HepG2 (cell line): ENCODE data around the gene PRPF4. TPM values are rescaled to one million over a fixed set of nuclear protein-coding genes. Genes with fewer than 3 reads are reported as not detected.

Experiments used
- ATAC-seq: fragments of 200-7000 bp; cut with Tn5 transposase; 3 replicates; pipeline ENCODE4 v1.9.1; 2020; ENCODE audit warnings: mild to moderate bottlenecking, moderate library complexity
- BruUV-seq: library from RNA; stranded (reverse); fragments of 400-500 nt; replicated peaks from 2 replicates; lab custom pipeline; 2021; lab: Mats Ljungman, UMichigan
- CTCF ChIA-PET: fragments of 300-600 bp; formaldehyde crosslinking; extraction: SDS; loops from one replicate; lab custom pipeline; 2021; ENCODE audit warnings: low total read pairs, inconsistent platforms, low intra/inter-chr PET ratio; lab: Yijun Ruan, JAX
- POLR2A ChIA-PET: fragments of 350-600 bp; sonication (Branson Sonifier 250); formaldehyde crosslinking; loops from one replicate; lab custom pipeline; 2020; ENCODE audit warnings: antibody characterized with exemption, inconsistent platforms; lab: Yijun Ruan, JAX
- DNase-seq: peaks from one replicate; pipeline ENCODE4 v3.0.0-alpha.2; 2015; ENCODE audit warnings: low spot score
- FAIRE-seq: peaks from 3 replicates; lab custom pipeline; 2011; peaks lifted over from hg19 to GRCh38; lab: Jason Lieb, UNC
- H2AFZ ChIP-seq: one replicate; pipeline ENCODE4 v1.6.1; 2011; ENCODE audit warnings: low read length, inconsistent platforms
- H3K27ac ChIP-seq: fragments of 300-600 bp; 3 replicates; pipeline ENCODE4 v1.8.0; 2011; ENCODE audit warnings: mixed run types, mild to moderate bottlenecking, mixed read lengths, low read length, inconsistent platforms; ENCODE audit not compliant: insufficient read depth; ENCODE audit errors: extremely low read length
- H3K27me3 ChIP-seq, 2 experiments: fragments of 200-600 bp in 1 of 2; 2 replicates in 1 of 2; 3 replicates in 1 of 2; pipeline versions ENCODE4 v1.6.0 to v1.8.0; 2011; ENCODE audit warnings: low read length in 2 of 2, mild to moderate bottlenecking in 2 of 2, moderate library complexity in 2 of 2, inconsistent platforms in 1 of 2; ENCODE audit not compliant: insufficient read depth in 2 of 2, control insufficient read depth in 1 of 2
- H3K36me3 ChIP-seq, 2 experiments: fragments of 200-600 bp in 1 of 2; replicated peaks in 1 of 2; 2 replicates in 1 of 2; 3 replicates in 1 of 2; pipeline versions ENCODE4 v1.5.1 to v1.8.0; 2011; ENCODE audit warnings: low read length in 2 of 2, inconsistent platforms in 1 of 2; ENCODE audit not compliant: insufficient read depth in 2 of 2, control insufficient read depth in 1 of 2
- H3K4me1 ChIP-seq: 2 replicates; pipeline ENCODE4 v1.5.1; 2012; ENCODE audit warnings: low read length, inconsistent platforms; ENCODE audit not compliant: insufficient read depth
- H3K4me2 ChIP-seq: 2 replicates; pipeline ENCODE4 v1.6.0; 2011; ENCODE audit warnings: low read depth, low read length, inconsistent platforms
- H3K4me3 ChIP-seq, 3 experiments: fragments of 200-600 bp in 1 of 3; sonication (generic), shearing (Covaris generic) in 1 of 3; replicated peaks in 1 of 3; 2 replicates each; pipeline ENCODE4 v1.5.1; 2011 to 2016; ENCODE audit warnings: low read length in 3 of 3, inconsistent platforms in 2 of 3, low read depth in 2 of 3, mild to moderate bottlenecking in 2 of 3, control low read depth in 1 of 3, mixed read lengths in 1 of 3; ENCODE audit not compliant: insufficient read depth in 1 of 3
- H3K79me2 ChIP-seq: one replicate; pipeline ENCODE4 v1.6.1; 2011; ENCODE audit warnings: low read length, inconsistent platforms; ENCODE audit not compliant: insufficient read depth
- H3K9ac ChIP-seq: 2 replicates; pipeline ENCODE4 v1.6.0; 2011; ENCODE audit warnings: mild to moderate bottlenecking, low read depth, low read length, inconsistent platforms; ENCODE audit not compliant: insufficient read depth
- H3K9me3 ChIP-seq: 2 replicates; pipeline ENCODE4 v1.5.1; 2012; ENCODE audit warnings: mild to moderate bottlenecking, low read length
- H4K20me1 ChIP-seq: 2 replicates; pipeline ENCODE4 v1.6.0; 2011; ENCODE audit warnings: inconsistent platforms, mild to moderate bottlenecking, low read length, moderate library complexity; ENCODE audit not compliant: insufficient read depth
- MIER3 ChIP-seq: IDR thresholded peaks from 2 replicates; pipeline ENCODE4 v1.6.1; 2016; ENCODE audit warnings: missing compliant biosample characterization, borderline replicate concordance
- MTF2 ChIP-seq: sonication (generic); formaldehyde crosslinking; IDR thresholded peaks from 2 replicates; pipeline ENCODE4 v1.5.0; 2020; ENCODE audit warnings: missing genetic modification reagents, borderline replicate concordance
- MYPOP ChIP-seq: sonication (generic); formaldehyde crosslinking; IDR thresholded peaks from 2 replicates; pipeline ENCODE4 v1.8.1; 2023; ENCODE audit warnings: mild to moderate bottlenecking, moderate library complexity, missing genetic modification reagents
- REL ChIP-seq: sonication (generic); formaldehyde crosslinking; conservative IDR thresholded peaks from 2 replicates; pipeline ENCODE4 v1.8.0; 2022; ENCODE audit warnings: mild to moderate bottlenecking, missing genetic modification reagents, moderate library complexity
- SNAPC4 ChIP-seq: sonication (generic); formaldehyde crosslinking; IDR thresholded peaks from 2 replicates; pipeline ENCODE4 v1.4.0; 2020; ENCODE audit warnings: mild to moderate bottlenecking, missing genetic modification reagents
- THRA ChIP-seq: sonication (generic); formaldehyde crosslinking; IDR thresholded peaks from 2 replicates; pipeline ENCODE4 v1.4.0; 2020; ENCODE audit warnings: missing genetic modification reagents, borderline replicate concordance
- ZNF513 ChIP-seq: sonication (generic); formaldehyde crosslinking; conservative IDR thresholded peaks from 2 replicates; pipeline ENCODE4 v1.5.0; 2020; ENCODE audit warnings: missing genetic modification reagents
- ZNF598 ChIP-seq: sonication (generic); formaldehyde crosslinking; IDR thresholded peaks from 2 replicates; pipeline ENCODE4 v1.5.1; 2020; ENCODE audit warnings: mild to moderate bottlenecking, missing genetic modification reagents, borderline replicate concordance
- ZNF605 ChIP-seq: sonication (generic); formaldehyde crosslinking; IDR thresholded peaks from 2 replicates; pipeline ENCODE4 v1.8.0; 2022; ENCODE audit warnings: mild to moderate bottlenecking, missing genetic modification reagents
- ZNF7 ChIP-seq: IDR thresholded peaks from 2 replicates; pipeline ENCODE4 v1.6.1; 2016; ENCODE audit warnings: missing biosample characterization, missing genetic modification reagents
- ZNF891 ChIP-seq: sonication (generic); formaldehyde crosslinking; IDR thresholded peaks from 2 replicates; pipeline ENCODE4 v1.5.0; 2020; ENCODE audit warnings: mild to moderate bottlenecking, missing genetic modification reagents
- ZSCAN12 ChIP-seq: sonication (generic); formaldehyde crosslinking; IDR thresholded peaks from 2 replicates; pipeline ENCODE4 v1.9.0; 2021; ENCODE audit warnings: mild to moderate bottlenecking, missing genetic modification reagents
- WGBS: methylation state at CpG from one replicate; pipeline ENCODE4 v1.1.6; 2017; ENCODE audit warnings: low lambda C conversion rate; 5-methylcytosine and 5-hydroxymethylcytosine counted together
- in situ Hi-C: cut with HindIII; loops from 2 replicates; pipeline ENCODE4 v1.10.0; 2017; ENCODE audit warnings: low pct_unique_long_range_greater_than_20kb; ENCODE audit not compliant: extremely low pct_ligation_motif_present
- intact Hi-C: fragments of 100-400 bp; cut with micrococcal nuclease; formaldehyde crosslinking; loops from one replicate; pipeline ENCODE4 v1.10.0; 2022; ENCODE audit not compliant: unreplicated experiment
- polyA plus RNA-seq, 8 experiments: library from polyadenylated mRNA; depleted of rRNA in 3 of 8; stranded (reverse) in 7 of 8; unstranded in 1 of 8; fragments of >200 nt; fragmentation: Illumina TruSeq in 4 of 8; extraction: Trizol in 4 of 8; gene quantifications; 2 replicates each; pipeline versions ENCODE4 v1.2.1 to v1.2.3, GENCODE V29; 2011 to 2016; ENCODE audit warnings: low read depth in 4 of 8, missing spikeins in 1 of 8, mixed read lengths in 1 of 8; ENCODE audit not compliant: insufficient read depth in 1 of 8
- total RNA-seq, 5 experiments: library from RNA; depleted of rRNA; stranded (reverse); fragments of >200 nt; fragmentation: Illumina TruSeq; extraction: Trizol; gene quantifications; 2 replicates each; pipeline ENCODE4 v1.2.3, GENCODE V29; 2016; ENCODE audit warnings: low read depth in 1 of 5

Gene PRPF4
- total and polyA plus RNA-seq, 2 of the 13 experiments (the other 11 are each of a cell fraction or from before 2014, with no cell fraction given), result 10.3 to 49.0 TPM

- TF ChIP-seq ZSCAN12 (CRISPR knock-in tag) (no peak), REL (CRISPR knock-in tag) (no peak), MIER3 (CRISPR knock-in tag) (no peak), THRA (CRISPR knock-in tag) (no peak), MTF2 (CRISPR knock-in tag) (no peak), ZNF891 (no peak)
- TF ChIP-seq, all 625 proteins: peak for 0
Measured at GRCh38 chr9:113238859-113239232, 36.6 kb upstream of the PRPF4 start (continued).

- 97% methylated on average over 2 of the region's 2 CpGs for WGBS
- POLR2A ChIA-PET, result no interaction called here
- ATAC-seq, result no peak
- Histone ChIP-seq H4K20me1 (peaks cover 30% of the 10 kb centered on the region), H3K36me3 (peaks cover 0 to 1% of the 10 kb centered on the region in 2 experiments; a peak in 1 of 5 replicates), H3K4me2 (no peak overlapping the region), H3K27me3 (no peaks in the 10 kb centered on the region), H3K4me1 (peaks cover 10% of the 10 kb centered on the region; the same call in 1 of the 2 replicates), H2AFZ (no peak overlapping the region), H3K79me2 (peaks cover 60% of the 10 kb centered on the region), H3K9me3 (no peaks in the 10 kb centered on the region), H3K9ac (no peak overlapping the region), H3K4me3 (no peak overlapping the region), H3K27ac (no peak overlapping the region)
- no peak for FAIRE-seq
- no peak for DNase-seq
- in situ Hi-C loops, result no loop called here
- intact Hi-C loops, result no loop called here
- TF ChIP-seq ZNF605 (no peak), ZNF513 (no peak), MYPOP (CRISPR knock-in tag) (no peak), SNAPC4 (CRISPR knock-in tag) (no peak), ZNF598 (CRISPR knock-in tag) (no peak), ZNF7 (CRISPR knock-in tag) (no peak)
- BruUV-seq, result no TSS peak
- CTCF ChIA-PET, result no interaction called here
Measured at GRCh38 chr9:113241161-113241560, 34.3 kb upstream of the PRPF4 start.
